GM21367 (cell line): ENCODE results near the gene PPP4R1.

Experiments used
- ATAC-seq: cut with Tn5 transposase; IDR thresholded peaks from one replicate; pipeline ENCODE4 v1.9.1; 2021; ENCODE audit not compliant: unreplicated experiment

Gene PPP4R1

GRCh38 chr18:9549405-9549804 lies 65.0 kb downstream of the PPP4R1 start:
- no peak for ATAC-seq

- ATAC-seq = no peak
These were observed 66.6 kb downstream of the PPP4R1 start for GRCh38 chr18:9547782-9548181.

GRCh38 chr18:9546468-9546867 lies 67.9 kb downstream of the PPP4R1 start:
- ATAC-seq = no peak

- no peak for ATAC-seq
These were observed 69.3 kb downstream of the PPP4R1 start for GRCh38 chr18:9545029-9545428.

- no peak for ATAC-seq
These were observed 71.4 kb downstream of the PPP4R1 start for GRCh38 chr18:9542924-9543323.

- no peak for ATAC-seq
These were observed 74.4 kb downstream of the PPP4R1 start for GRCh38 chr18:9539938-9540337.

GRCh38 chr18:9539283-9539682 lies 75.1 kb downstream of the PPP4R1 start:
- no peak for ATAC-seq

GRCh38 chr18:9537677-9538076 lies 76.7 kb downstream of the PPP4R1 start:
- ATAC-seq = no peak

- ATAC-seq = no peak
These were observed 77.8 kb downstream of the PPP4R1 start for GRCh38 chr18:9536354-9537152.

GRCh38 chr18:9535430-9535991 lies 78.8 kb downstream of the PPP4R1 start:
- no peak for ATAC-seq

- ATAC-seq = no peak
These were observed 79.5 kb downstream of the PPP4R1 start for GRCh38 chr18:9534844-9535243.

- ATAC-seq = no peak
These were observed 82.5 kb downstream of the PPP4R1 start for GRCh38 chr18:9531791-9532410.

- ATAC-seq = no peak
These were observed 83.9 kb downstream of the PPP4R1 start for GRCh38 chr18:9530226-9531009.

GRCh38 chr18:9526458-9526857 lies 87.9 kb downstream of the PPP4R1 start:
- ATAC-seq = no peak

- no peak for ATAC-seq
These were observed 91.4 kb downstream of the PPP4R1 start for GRCh38 chr18:9522952-9523351.

- ATAC-seq = no peak
These were observed 92.6 kb downstream of the PPP4R1 start for GRCh38 chr18:9521770-9522169.

GRCh38 chr18:9520666-9521065 lies 93.7 kb downstream of the PPP4R1 start:
- ATAC-seq = no peak

- ATAC-seq = no peak
These were observed 95.0 kb downstream of the PPP4R1 start for GRCh38 chr18:9519399-9519798.

- ATAC-seq = no peak
These were observed 96.5 kb downstream of the PPP4R1 start for GRCh38 chr18:9517869-9518268.

- ATAC-seq = no peak
These were observed 97.8 kb downstream of the PPP4R1 start for GRCh38 chr18:9516437-9517064.

GRCh38 chr18:9513971-9514512 lies 100.3 kb downstream of the PPP4R1 start:
- no peak for ATAC-seq
